B cell (primary cell): ENCODE data around the gene TRIM65.

ENCODE experiments used
- EZH2 ChIP-seq: IDR thresholded peaks from 2 replicates; pipeline ENCODE4 v1.6.1; 2012; ENCODE audit warnings: borderline replicate concordance, low read depth, mild to moderate bottlenecking, moderate library complexity, low read length; ENCODE audit not compliant: insufficient read depth, poor library complexity, severe bottlenecking
- TF ChIP-seq, protein P1 (sequence below): fragments of 200-600 bp; IDR thresholded peaks from one replicate; pipeline ENCODE4 v1.8.0; 2022; ENCODE audit warnings: antibody characterized with exemption, mild to moderate bottlenecking

DNA sequence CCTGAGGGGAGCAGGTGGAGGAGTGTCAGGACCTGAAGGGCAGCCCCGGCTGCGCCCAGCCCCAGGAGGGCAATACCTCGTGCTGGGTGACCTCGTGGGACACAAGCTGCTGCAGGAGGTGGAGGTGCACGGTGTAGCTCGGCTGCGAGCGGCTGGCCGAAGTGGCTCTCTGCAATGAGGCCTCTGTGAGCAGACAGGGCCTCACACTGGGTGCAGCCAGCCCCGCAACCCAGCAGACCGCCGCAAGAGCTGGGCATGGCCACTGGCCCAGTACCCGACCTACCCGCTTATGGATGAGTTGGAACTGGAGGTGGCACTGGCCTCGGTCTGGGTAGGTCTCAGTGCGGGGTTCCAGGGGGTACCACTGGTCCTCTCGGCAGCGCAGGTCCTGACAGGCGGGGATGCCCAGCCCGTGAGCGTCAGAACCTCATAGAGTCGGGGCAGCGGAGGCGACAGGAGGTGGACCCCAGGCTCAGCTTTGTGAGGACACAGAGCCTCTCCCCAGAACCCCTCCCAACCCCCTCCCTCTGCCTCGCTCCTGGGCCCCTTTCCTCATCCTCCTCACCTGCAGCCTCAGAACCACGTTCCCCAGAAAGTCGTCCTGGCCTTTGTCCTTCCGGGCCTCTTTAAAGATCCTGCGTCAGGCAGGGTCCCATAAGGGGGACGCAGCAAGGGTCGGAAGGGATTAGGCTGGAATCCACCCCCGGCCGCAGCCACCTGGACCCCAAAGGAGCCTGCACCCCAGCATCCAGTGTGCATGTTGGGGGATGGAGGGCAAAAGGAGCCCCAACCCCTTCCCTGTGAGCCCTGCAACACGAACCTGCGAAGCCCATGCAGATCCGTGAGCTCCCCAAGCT, 56.6 kb downstream of the TRIM65 start:
- TF ChIP-seq, protein P1, sequence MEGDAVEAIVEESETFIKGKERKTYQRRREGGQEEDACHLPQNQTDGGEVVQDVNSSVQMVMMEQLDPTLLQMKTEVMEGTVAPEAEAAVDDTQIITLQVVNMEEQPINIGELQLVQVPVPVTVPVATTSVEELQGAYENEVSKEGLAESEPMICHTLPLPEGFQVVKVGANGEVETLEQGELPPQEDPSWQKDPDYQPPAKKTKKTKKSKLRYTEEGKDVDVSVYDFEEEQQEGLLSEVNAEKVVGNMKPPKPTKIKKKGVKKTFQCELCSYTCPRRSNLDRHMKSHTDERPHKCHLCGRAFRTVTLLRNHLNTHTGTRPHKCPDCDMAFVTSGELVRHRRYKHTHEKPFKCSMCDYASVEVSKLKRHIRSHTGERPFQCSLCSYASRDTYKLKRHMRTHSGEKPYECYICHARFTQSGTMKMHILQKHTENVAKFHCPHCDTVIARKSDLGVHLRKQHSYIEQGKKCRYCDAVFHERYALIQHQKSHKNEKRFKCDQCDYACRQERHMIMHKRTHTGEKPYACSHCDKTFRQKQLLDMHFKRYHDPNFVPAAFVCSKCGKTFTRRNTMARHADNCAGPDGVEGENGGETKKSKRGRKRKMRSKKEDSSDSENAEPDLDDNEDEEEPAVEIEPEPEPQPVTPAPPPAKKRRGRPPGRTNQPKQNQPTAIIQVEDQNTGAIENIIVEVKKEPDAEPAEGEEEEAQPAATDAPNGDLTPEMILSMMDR = no peak
- no peak for TF ChIP-seq EZH2
